Activated CD4-positive, alpha-beta memory T cell treated with anti-CD3 and anti-CD28 coated beads for 36 hours (primary cell): ENCODE data around the gene TMX2. TPM values are rescaled to one million over a fixed set of nuclear protein-coding genes. Genes with fewer than 3 reads are reported as not detected.

Source experiments
- CTCF ChIA-PET: fragments of 350-600 bp; sonication (Branson Sonifier 250); formaldehyde crosslinking; loops from one replicate; lab custom pipeline; 2021; ENCODE audit warnings: antibody characterized with exemption, inconsistent platforms; lab: Charles Lee
- POLR2A ChIA-PET: fragments of 350-600 bp; sonication (Branson Sonifier 250); formaldehyde crosslinking; loops from one replicate; lab custom pipeline; 2021; ENCODE audit warnings: antibody characterized with exemption; lab: Charles Lee
- DNase-seq: peaks from one replicate; pipeline ENCODE4 v3.0.0-alpha.2; 2020
- H3K27ac Mint-ChIP-seq: one replicate; pipeline ENCODE4 v1.8.0; 2021; ENCODE audit warnings: mixed read lengths
- H3K27me3 Mint-ChIP-seq: one replicate; pipeline ENCODE4 v1.8.0; 2021; ENCODE audit warnings: mixed read lengths
- H3K36me3 Mint-ChIP-seq: one replicate; pipeline ENCODE4 v1.8.0; 2021; ENCODE audit warnings: mixed read lengths
- H3K4me1 Mint-ChIP-seq: one replicate; pipeline ENCODE4 v1.8.0; 2021; ENCODE audit warnings: low read depth, mixed read lengths
- H3K4me3 Mint-ChIP-seq: one replicate; pipeline ENCODE4 v1.8.0; 2021; ENCODE audit warnings: mild to moderate bottlenecking, mixed read lengths
- H3K9me3 Mint-ChIP-seq: one replicate; pipeline ENCODE4 v1.8.0; 2021; ENCODE audit warnings: mixed read lengths
- intact Hi-C: fragments of 100-400 bp; cut with micrococcal nuclease; formaldehyde crosslinking; loops from one replicate; pipeline ENCODE4 v1.15.1; 2023
- total RNA-seq, 2 experiments: library from RNA; stranded (reverse); gene quantifications; one replicate each; pipeline ENCODE4 v1.2.3, GENCODE V29; 2021

The TMX2 gene
- total RNA-seq, 2 experiments from 2014 or later, result 54.9 to 57.2 TPM

- intact Hi-C loops, result loop anchor here (1.0 kb wide), 1 partner anchor 49 kb away; no protein-coding TSS in a partner anchor
- Mint-ChIP-seq H3K9me3 (no peaks in the 10 kb centered on the region), H3K27ac (no peak overlapping the region), H3K27me3 (no peaks in the 10 kb centered on the region), H3K36me3 (peaks cover 5% of the 10 kb centered on the region), H3K4me3 (no peak overlapping the region), H3K4me1 (peaks cover 8% of the 10 kb centered on the region)
- POLR2A ChIA-PET, result interaction anchor here (0.7 to 2.8 kb wide), 2 partner anchors 9 kb away, joined by 3 to 12 read pairs; partner anchors contain the start of gene SELENOH
- CTCF ChIA-PET, result interaction anchor here (0.9 to 2.0 kb wide), 2 partner anchors 50 to 57 kb away, joined by 4 to 42 read pairs; no protein-coding TSS in a partner anchor
- DNase-seq, result no peak
Measured at GRCh38 chr11:57751176-57751575, 38.8 kb downstream of the TMX2 start.

GRCh38 chr11:57751676-57752253, 39.4 kb downstream of the TMX2 start, which contains the start of gene BTBD18:
BTBD18 (minus strand) TSS chr11:57751819; CDS start chr11:57751188, 631 bp downstream.
- intact Hi-C loops, result loop anchor here (1.0 kb wide), 1 partner anchor 49 kb away; no protein-coding TSS in a partner anchor
- no peak for DNase-seq

DNA sequence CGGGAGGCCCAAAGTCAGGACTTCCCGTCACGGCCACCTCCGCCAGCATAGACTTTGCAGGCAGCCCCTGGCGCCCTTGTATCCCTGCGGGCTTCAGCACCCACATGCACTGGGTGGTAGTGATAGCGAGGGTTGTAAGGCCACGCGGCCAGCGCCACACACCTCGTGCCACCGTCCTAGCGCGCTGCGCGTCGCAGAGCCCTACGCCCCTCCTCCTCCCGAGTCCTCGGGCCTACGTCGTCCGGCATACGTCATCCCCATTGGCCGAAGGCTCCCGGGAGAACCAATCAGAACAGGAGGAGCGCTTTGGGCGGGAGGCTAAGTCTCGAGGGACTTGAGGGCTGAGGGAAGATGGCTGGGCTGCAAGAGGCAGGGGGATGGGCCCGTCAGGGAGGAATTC, 40.6 kb downstream of the TMX2 start:
- H3K36me3 Mint-ChIP-seq, result peaks cover 2% of the 10 kb centered on the region
- CTCF ChIA-PET, result no interaction called here
- H3K27me3 Mint-ChIP-seq, result no peaks in the 10 kb centered on the region
- H3K4me3 Mint-ChIP-seq, result no peak overlapping the region
- no peak overlapping the region for H3K27ac Mint-ChIP-seq
- POLR2A ChIA-PET, result no interaction called here
- no peak for DNase-seq
- H3K4me1 Mint-ChIP-seq, result no peaks in the 10 kb centered on the region
- no peaks in the 10 kb centered on the region for H3K9me3 Mint-ChIP-seq
- intact Hi-C loops, result no loop called here

More at GRCh38 chr11:57751676-57752253, 39.4 kb downstream of the TMX2 start, which contains the start of gene BTBD18:
- H3K9me3 Mint-ChIP-seq, result no peaks in the 10 kb centered on the region
- ChIA-PET CTCF (interaction anchor here (0.9 to 2.0 kb wide), 2 partner anchors 49 to 56 kb away, joined by 4 to 42 read pairs; no protein-coding TSS in a partner anchor), POLR2A (interaction anchor here (0.7 to 2.8 kb wide), 2 partner anchors 9 to 10 kb away, joined by 3 to 12 read pairs; partner anchors contain the start of gene SELENOH)
- H3K36me3 Mint-ChIP-seq, result peaks cover 5% of the 10 kb centered on the region
- no peak within 1 kb of the TSS for H3K4me3 Mint-ChIP-seq
- H3K27ac Mint-ChIP-seq, result no peak within 1 kb of the TSS
- no peaks in the 10 kb centered on the region for H3K27me3 Mint-ChIP-seq
- peaks cover 5% of the 10 kb centered on the region for H3K4me1 Mint-ChIP-seq

DNA sequence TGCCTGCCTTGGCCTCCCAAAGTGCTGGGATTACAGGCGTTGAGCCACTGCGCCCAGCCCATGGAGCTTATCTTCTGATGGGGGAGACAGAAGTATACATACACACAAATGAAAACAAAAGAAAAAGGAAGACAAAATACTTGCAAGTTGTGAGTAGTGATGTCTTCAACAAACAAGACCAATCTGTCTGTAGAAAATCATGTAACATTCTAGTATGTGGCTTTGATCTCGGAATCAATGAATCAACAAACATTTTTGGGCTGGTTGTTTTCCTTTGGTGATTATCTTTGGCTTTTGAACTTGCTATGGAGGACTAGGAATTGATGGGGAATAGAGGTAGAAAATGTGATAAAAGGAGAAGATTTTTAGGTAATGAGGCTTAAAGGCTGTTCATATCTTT, 45.8 kb downstream of the TMX2 start:
- Mint-ChIP-seq H3K4me3 (no peak overlapping the region), H3K27me3 (no peaks in the 10 kb centered on the region), H3K27ac (no peak overlapping the region), H3K4me1 (peaks cover 7% of the 10 kb centered on the region), H3K36me3 (no peaks in the 10 kb centered on the region), H3K9me3 (no peaks in the 10 kb centered on the region)
- DNase-seq, result no peak
- ChIA-PET POLR2A (interaction anchor here (0.6 to 0.7 kb wide), 2 partner anchors 31 to 42 kb away, joined by 3 read pairs; no protein-coding TSS in a partner anchor), CTCF (no interaction called here)
- intact Hi-C loops, result no loop called here

DNA sequence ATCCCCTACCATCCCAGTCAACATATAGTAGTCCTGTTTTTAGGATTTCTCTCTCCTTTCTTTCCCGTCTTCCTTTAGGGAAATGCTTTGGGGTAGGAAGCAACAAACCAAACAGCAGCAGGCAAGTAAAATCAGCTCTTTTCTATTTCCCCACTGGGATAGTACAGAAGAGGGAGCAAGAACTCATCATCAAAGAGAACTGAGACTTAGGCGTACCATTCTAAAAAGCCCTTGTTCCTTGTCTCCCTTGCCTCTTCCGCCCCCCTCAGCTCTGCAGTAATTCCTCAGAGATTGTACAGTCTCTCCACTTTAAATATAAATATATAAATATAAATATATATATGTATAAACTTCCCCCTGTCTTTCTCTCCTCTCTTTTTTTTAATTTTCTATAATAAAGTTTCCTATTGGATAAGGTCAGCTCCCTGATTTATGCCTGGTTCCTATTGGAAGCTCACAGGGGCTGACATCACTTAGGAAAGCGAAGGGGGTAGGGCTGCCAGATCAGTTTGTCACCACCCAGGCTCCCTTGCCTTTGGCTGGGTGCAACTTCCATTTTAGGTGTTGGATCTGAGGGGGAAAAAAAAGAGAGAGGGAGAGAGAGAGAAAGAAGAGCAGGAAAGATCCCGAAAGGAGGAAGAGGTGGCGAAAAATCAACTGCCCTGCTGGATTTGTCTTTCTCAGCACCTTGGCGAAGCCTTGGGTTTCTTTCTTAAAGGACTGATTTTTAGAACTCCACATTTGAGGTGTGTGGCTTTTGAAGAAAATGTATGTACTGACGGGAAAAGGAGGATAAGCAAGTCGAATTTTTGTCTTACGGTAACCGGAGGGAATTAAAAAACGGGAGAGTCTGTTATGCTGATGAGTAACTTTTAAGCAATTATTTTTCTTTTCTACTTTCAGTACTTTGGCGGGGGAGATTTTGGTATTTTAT, 49.2 kb downstream of the TMX2 start, which contains the start of gene CTNND1:
Gene CTNND1, plus strand, starts transcription at position 502 of the 934 bp plus-strand sequence. CDS start 29,677 bp downstream, outside the sequence.
- no peaks in the 10 kb centered on the region for H3K36me3 Mint-ChIP-seq
- no peak within 1 kb of the TSS for H3K4me3 Mint-ChIP-seq
- DNase-seq, result no peak
- H3K27ac Mint-ChIP-seq, result no peak within 1 kb of the TSS
- intact Hi-C loops, result no loop called here
- ChIA-PET CTCF (interaction anchor here (0.6 to 0.9 kb wide), 2 partner anchors 39 to 645 kb away, joined by 3 read pairs; partner anchors contain the start of gene OR5B3), POLR2A (interaction anchor here (1.2 kb wide), 1 partner anchor 10 kb away, joined by 3 read pairs; the partner anchor contains the start of gene BTBD18)
- H3K4me1 Mint-ChIP-seq, result peaks cover 7% of the 10 kb centered on the region
- no peaks in the 10 kb centered on the region for H3K27me3 Mint-ChIP-seq
- no peaks in the 10 kb centered on the region for H3K9me3 Mint-ChIP-seq

DNA sequence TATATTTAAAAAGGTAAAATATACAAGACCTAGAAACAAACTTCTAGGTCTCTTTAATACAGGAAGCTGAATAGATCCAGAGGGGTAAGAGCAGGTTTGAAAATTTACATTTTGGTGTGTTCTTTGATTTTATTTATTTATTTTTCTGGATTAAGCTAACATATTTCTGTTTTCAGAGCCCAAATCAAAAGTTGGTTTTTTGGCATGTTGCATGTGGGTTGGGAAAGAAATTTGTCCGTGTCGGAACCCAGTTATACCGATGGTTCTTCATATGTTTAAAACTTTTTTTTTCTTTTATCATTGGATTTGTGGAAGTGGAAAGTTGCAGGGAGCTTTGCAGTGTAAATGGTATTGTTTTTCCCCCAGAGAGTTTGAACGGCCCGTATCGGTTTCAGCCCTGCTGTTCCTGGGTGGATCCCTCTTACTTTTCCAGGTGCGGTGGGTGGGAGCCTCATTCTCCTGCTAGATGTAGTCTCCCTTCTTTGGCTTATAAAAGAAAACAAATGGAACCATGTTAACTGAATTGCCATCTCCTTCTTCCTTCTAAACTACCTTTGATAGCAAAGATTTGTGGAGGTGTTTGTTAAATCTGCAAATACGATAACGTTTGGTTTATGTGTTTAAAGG, 50.0 kb downstream of the TMX2 start:
- Mint-ChIP-seq H3K27me3 (no peaks in the 10 kb centered on the region), H3K4me3 (no peak overlapping the region), H3K4me1 (peaks cover 7% of the 10 kb centered on the region), H3K36me3 (no peaks in the 10 kb centered on the region), H3K27ac (no peak overlapping the region), H3K9me3 (no peaks in the 10 kb centered on the region)
- ChIA-PET POLR2A (no interaction called here), CTCF (no interaction called here)
- intact Hi-C loops, result no loop called here
- DNase-seq, result no peak

GRCh38 chr11:57763568-57763967, 51.2 kb downstream of the TMX2 start:
- DNase-seq, result no peak
- ChIA-PET CTCF (no interaction called here), POLR2A (no interaction called here)
- no peak overlapping the region for H3K4me3 Mint-ChIP-seq
- no peaks in the 10 kb centered on the region for H3K27me3 Mint-ChIP-seq
- H3K27ac Mint-ChIP-seq, result no peak overlapping the region
- H3K9me3 Mint-ChIP-seq, result no peaks in the 10 kb centered on the region
- H3K4me1 Mint-ChIP-seq, result peaks cover 7% of the 10 kb centered on the region
- H3K36me3 Mint-ChIP-seq, result no peaks in the 10 kb centered on the region
- intact Hi-C loops, result no loop called here

DNA sequence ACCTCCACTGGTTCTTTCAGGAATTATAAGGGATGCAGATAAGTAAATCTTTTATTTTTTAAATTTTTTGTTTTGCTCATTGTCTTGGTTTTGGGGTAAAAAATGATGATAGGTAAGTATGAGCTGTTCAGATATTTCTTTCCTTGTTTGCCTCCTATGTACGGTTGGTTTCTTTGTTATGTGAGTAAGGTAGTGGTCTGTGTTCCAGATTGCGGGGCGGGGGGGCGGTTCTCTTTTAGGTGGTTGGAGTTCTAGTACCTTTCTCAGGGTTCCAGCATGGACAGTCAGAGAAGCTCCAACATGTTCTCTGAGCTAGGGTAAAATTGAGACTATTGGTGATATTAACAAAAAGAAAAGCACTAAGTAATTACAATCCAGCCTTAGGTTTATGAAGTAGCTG, 51.6 kb downstream of the TMX2 start:
- DNase-seq, result no peak
- H3K27ac Mint-ChIP-seq, result no peak overlapping the region
- CTCF ChIA-PET, result interaction anchor here (0.7 to 1.6 kb wide), 3 partner anchors 9 to 271 kb away, joined by 3 to 7 read pairs (median 3); no protein-coding TSS in a partner anchor
- no peaks in the 10 kb centered on the region for H3K9me3 Mint-ChIP-seq
- peaks cover 4% of the 10 kb centered on the region for H3K4me1 Mint-ChIP-seq
- H3K27me3 Mint-ChIP-seq, result no peaks in the 10 kb centered on the region
- H3K36me3 Mint-ChIP-seq, result no peaks in the 10 kb centered on the region
- intact Hi-C loops, result no loop called here
- no peak overlapping the region for H3K4me3 Mint-ChIP-seq
- POLR2A ChIA-PET, result no interaction called here

GRCh38 chr11:57764566-57764965, 52.2 kb downstream of the TMX2 start:
- no peak overlapping the region for H3K4me3 Mint-ChIP-seq
- no peak overlapping the region for H3K27ac Mint-ChIP-seq
- no peaks in the 10 kb centered on the region for H3K27me3 Mint-ChIP-seq
- ChIA-PET POLR2A (no interaction called here), CTCF (interaction anchor here (0.6 to 1.6 kb wide), 4 partner anchors 9 to 272 kb away, joined by 3 to 7 read pairs (median 3); no protein-coding TSS in a partner anchor)
- DNase-seq, result no peak
- intact Hi-C loops, result no loop called here
- no peaks in the 10 kb centered on the region for H3K36me3 Mint-ChIP-seq
- H3K4me1 Mint-ChIP-seq, result peaks cover 2% of the 10 kb centered on the region
- no peaks in the 10 kb centered on the region for H3K9me3 Mint-ChIP-seq

GRCh38 chr11:57764972-57765371, 52.6 kb downstream of the TMX2 start:
- intact Hi-C loops, result no loop called here

DNA sequence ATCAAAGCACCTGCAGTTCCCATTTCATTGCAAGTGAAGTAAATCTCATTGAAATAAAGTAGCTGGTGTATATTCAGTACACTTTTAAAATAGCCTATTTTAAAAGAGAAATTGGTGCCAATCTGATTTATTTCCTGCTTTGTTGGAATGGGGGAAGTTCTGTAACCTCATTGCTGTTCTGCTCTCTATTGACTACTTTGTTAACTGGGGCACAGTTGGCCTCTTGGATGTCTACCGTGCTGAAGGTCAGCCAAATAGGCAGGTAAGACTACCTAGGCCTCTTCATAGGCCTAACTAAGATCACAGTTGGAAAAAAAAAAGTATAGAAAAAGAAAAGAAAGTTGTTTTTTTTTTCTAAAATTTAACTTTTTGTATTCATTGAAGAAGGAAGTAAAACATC, 58.4 kb downstream of the TMX2 start:
- no peak overlapping the region for H3K4me3 Mint-ChIP-seq
- H3K4me1 Mint-ChIP-seq, result no peaks in the 10 kb centered on the region
- no peak for DNase-seq
- no peak overlapping the region for H3K27ac Mint-ChIP-seq
- intact Hi-C loops, result no loop called here
- POLR2A ChIA-PET, result no interaction called here
- H3K36me3 Mint-ChIP-seq, result no peaks in the 10 kb centered on the region
- CTCF ChIA-PET, result no interaction called here
- no peaks in the 10 kb centered on the region for H3K27me3 Mint-ChIP-seq
- H3K9me3 Mint-ChIP-seq, result no peaks in the 10 kb centered on the region

More at GRCh38 chr11:57764972-57765371, 52.6 kb downstream of the TMX2 start:
- Mint-ChIP-seq H3K4me3 (no peak overlapping the region), H3K9me3 (no peaks in the 10 kb centered on the region), H3K4me1 (peaks cover 2% of the 10 kb centered on the region), H3K27me3 (no peaks in the 10 kb centered on the region), H3K27ac (no peak overlapping the region), H3K36me3 (no peaks in the 10 kb centered on the region)
- no peak for DNase-seq
- CTCF ChIA-PET, result interaction anchor here (0.6 to 1.6 kb wide), 4 partner anchors 10 to 272 kb away, joined by 3 to 7 read pairs (median 3); no protein-coding TSS in a partner anchor
- POLR2A ChIA-PET, result no interaction called here
